NCI-H1048 (cell line): Measurements from ENCODE around the gene PHKG2.

Experiments used
- DNase-seq: peaks from one replicate; lab custom pipeline; 2025; lab: John Stamatoyannopoulos, UW

Gene PHKG2

GRCh38 chr16:30728321-30728720 is 19.9 kb upstream of the PHKG2 start:
- no peak for DNase-seq

- no peak for DNase-seq
These were observed 19.1 kb upstream of the PHKG2 start for GRCh38 chr16:30728899-30729672.

DNA sequence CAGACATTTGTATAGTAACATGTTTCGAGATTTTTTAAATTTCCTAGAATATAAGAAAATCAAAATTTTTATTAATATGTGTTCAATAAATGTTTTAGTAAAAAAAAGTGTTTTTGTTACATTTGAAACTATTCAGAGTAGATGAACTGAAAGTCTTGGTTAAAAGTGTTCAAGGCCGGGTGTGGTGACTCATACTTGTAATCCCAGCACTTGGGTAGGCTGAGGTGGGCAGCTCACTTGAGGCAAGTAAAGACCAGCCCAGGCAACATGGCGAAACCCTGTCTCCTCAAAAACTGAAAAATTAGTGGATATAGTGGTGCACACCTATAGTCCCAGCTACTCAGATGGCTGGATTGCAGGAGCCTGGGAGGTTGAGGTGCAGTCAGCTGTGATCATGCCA is 16.8 kb upstream of the PHKG2 start:
- DNase-seq, result no peak

DNA sequence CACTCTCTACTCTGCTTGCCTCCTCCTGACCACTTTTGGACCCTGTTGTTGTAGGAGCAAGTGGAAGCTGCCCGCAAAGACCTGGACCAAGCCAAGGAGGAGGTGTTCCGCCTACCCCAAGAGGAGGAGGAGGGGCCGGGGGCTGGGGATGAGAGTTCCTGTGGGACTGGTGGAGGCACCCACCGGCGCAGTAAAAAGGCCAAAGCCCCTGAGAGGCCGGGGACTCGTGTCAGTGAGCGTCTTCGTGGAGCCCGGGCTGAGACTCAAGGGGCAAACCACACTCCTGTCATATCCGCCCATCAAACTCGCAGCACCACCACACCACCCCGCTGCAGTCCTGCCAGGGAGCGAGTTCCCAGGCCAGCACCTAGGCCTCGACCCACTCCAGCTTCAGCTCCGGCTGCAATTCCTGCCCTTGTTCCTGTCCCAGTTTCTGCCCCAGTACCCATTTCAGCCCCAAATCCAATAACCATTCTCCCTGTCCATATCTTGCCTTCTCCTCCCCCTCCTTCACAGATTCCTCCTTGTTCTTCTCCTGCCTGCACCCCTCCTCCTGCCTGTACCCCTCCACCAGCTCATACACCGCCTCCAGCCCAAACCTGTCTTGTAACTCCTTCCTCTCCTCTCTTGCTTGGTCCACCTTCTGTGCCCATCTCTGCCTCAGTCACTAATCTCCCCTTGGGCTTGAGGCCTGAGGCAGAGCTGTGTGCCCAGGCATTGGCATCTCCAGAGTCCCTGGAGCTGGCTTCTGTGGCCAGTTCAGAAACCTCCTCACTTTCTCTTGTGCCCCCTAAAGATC is 11.0 kb upstream of the PHKG2 start:
- DNase-seq, result no peak

DNA sequence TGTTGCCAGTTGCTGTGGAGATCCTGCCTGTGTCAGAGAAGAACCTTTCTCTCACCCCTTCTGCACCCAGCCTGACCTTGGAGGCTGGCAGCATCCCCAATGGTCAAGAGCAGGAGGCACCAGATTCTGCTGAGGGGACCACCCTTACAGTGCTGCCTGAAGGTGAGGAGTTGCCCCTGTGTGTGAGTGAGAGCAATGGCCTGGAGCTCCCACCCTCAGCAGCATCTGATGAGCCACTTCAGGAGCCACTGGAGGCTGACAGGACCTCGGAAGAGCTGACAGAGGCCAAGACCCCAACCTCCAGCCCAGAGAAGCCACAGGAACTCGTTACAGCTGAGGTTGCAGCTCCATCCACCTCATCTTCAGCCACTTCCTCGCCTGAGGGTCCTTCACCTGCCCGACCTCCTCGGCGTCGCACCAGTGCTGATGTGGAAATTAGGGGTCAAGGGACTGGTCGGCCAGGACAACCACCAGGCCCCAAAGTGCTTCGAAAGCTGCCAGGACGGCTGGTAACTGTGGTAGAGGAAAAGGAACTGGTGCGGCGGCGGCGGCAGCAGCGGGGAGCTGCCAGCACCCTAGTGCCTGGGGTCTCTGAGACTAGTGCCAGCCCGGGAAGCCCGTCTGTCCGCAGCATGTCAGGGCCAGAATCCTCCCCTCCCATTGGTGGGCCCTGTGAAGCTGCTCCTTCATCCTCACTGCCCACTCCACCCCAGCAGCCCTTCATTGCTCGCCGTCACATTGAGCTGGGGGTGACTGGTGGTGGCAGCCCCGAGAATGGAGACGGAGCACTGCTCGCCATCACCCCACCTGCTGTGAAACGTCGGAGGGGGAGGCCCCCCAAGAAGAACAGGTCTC is 10.2 kb upstream of the PHKG2 start:
- DNase-seq, result no peak

GRCh38 chr16:30738984-30739951 is 9.0 kb upstream of the PHKG2 start:
- no peak for DNase-seq

DNA sequence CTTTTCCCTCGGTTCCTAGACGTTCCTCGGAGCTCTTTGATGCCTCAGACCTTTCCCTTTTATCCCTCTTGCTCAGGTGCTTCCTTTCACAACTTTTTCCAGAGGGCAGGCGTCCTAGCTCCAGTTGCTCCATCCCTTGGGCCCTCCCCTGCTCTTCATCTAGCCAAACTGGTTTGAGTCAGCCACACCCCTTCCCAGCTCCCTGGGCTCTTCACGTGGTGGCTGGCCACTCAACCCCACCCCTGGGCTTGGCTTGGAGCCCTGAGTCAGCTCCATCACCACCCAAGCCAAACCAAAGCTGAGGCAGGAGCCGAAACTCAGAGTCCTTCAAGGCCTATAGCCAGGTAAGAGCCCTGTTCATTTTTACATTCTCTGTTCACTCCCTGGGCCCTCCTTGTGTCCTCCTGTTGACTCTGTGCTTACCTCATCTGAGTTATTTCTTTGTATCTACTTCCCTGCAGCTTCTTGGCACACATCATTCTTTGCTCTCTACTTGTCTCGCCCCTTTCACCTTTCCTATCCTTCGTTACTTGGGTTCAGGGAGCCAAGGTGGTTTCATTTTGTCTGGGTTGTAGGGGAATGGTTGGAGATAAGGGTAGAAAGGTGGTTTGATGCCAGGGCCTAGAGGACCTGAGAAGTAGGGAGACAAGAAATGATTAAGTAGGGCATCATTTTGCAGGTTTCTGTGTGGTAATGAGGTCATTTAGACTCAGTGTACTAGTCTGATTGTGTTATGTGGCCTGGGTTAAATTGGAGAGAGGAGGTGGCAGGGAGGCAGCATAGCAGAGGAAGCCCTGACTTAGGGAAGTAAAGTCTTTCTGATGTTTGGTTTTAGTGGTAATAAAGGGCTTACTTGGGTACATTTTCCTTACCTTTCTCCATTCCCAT is 7.6 kb upstream of the PHKG2 start:
- DNase-seq, result peak; percentile 39

DNA sequence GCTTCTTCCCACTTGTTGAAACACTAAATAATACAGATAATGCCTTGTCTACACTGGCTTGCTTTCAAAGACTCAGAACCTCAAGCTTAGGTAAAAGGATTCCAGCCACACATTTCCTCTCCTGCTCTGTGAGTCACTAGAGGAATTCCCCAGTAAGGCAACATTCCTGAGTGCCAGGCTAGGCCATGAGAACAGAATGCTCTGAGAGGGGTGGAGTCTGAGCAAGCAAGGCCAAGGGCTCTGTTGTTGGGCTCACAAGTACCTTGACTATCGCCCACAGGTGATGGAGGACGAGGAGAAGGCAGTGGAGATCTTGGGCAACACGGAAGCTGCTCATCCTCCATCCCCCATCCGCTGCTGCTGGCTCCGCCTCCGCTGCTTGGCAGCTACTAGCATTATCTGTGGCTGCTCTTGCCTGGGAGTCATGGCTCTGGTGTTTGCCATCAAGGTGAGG is 6.7 kb upstream of the PHKG2 start:
- DNase-seq, result no peak

GRCh38 chr16:30743716-30744115 is 4.5 kb upstream of the PHKG2 start:
- DNase-seq, result no peak

GRCh38 chr16:30744183-30744582 is 4.0 kb upstream of the PHKG2 start:
- no peak for DNase-seq

GRCh38 chr16:30745082-30745481 is 3.1 kb upstream of the PHKG2 start:
- no peak for DNase-seq

GRCh38 chr16:30746638-30747175 is 1.5 kb upstream of the PHKG2 start:
- DNase-seq, result no peak

DNA sequence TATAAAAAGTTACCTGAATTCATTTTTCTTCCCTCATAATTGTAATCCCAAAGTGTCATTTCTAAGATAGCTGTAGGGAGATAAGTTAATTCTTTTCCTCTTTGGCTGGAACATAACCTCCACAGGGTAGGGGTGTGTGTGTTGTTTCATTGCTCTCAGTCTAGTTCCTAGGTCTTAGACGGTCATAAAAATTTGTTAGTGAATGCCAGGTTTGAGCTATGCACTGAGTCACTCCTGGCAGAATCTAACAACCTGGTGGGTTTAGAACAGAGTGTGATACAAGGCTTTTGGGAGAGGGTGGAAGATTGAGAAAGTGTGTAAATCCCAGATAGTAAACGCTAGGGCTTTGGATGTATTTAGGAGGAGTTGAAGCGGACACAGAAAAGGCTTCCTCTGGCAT is 894 bp upstream of the PHKG2 start:
- DNase-seq, result no peak

DNA sequence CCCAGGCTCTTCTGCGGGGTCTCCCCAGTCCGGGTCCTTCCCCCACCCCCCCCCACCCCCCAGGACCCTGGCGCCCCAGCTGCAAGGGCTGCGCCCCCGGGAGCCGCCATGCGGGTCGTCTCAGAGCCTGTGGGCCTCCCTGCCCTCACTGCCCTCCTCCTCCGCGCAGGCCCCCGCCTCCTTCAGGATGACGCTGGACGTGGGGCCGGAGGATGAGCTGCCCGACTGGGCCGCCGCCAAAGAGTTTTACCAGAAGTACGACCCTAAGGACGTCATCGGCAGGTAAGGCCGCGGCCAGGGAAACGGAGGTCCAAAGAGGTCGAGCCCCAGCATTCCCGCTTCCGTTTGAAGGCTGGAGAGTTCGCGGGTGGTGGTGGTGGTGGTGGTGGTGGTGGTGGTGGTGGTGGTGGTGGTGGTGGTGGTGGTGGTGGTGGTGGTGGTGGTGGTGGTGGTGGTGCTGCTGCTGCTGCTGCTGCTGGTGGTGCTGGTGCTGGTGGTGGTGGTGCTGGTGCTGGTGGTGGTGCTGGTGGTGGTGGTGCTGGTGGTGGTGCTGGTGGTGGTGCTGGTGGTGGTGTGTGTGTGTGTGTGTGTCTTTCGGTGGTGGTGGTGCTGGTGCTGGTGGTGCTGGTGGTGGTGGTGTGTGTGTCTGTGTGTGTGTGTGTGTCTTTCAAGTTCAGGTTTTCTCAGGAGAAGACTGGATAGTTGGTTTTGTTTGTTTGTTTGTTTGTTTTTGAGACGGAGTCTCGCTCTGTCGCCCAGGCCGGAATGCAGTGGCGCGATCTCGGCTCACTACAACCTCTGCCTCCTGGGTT is 615 bp downstream of the PHKG2 start:
- no peak for DNase-seq

- DNase-seq, result no peak
These were observed 2.0 kb downstream of the PHKG2 start for GRCh38 chr16:30750201-30750600.

GRCh38 chr16:30750876-30751465 is 2.7 kb downstream of the PHKG2 start:
- no peak for DNase-seq

DNA sequence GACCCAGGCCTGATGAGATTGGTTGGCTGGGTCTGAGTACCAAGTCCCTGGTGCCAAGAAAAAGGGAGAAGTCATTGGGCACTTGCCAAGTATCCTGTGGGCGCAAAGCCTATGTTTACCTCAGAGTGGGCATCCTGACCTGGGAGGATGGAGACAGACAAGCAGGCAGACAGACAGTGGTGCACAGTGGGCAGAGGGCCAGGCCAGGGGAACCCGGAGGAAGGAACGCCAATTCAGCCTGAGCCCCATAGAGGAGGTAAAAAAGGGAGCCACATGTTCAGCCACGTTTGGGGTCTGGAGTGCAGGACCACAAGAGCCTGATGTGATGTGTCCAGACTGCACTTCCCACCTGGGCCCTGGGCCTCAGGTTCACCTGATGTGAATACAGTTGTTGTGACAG is 5.4 kb downstream of the PHKG2 start:
- DNase-seq, result no peak

DNA sequence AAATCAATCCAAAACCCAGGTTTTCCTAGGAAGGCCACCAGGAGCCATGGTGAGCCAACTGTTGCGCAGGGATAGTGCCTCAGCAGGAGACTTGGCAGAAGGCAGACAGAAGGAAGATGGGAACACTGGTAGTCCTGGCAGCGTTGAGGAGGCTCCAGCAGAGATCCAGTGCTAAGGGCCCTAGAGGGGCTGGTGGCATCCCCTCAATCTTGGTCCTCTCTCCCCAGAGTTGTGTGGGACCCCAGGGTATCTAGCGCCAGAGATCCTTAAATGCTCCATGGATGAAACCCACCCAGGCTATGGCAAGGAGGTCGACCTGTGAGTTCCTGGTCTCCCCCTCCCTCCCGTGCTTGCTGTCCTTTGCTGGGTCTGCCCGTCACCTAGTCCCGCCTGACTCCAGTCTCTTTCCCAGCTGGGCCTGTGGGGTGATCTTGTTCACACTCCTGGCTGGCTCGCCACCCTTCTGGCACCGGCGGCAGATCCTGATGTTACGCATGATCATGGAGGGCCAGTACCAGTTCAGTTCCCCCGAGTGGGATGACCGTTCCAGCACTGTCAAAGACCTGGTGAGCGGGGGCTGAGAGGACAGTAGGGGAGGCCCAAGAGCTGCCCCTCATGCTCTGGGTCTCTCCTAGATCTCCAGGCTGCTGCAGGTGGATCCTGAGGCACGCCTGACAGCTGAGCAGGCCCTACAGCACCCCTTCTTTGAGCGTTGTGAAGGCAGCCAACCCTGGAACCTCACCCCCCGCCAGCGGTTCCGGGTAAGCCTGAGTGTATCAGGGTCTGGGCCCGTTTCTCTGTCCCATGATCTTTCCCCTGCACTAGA is 7.9 kb downstream of the PHKG2 start:
- no peak for DNase-seq
